Activated naive CD8-positive, alpha-beta T cell treated with anti-CD3 and anti-CD28 coated beads, Interleukin-2, amount 50 U/mL, for 24 hours (primary cell): ENCODE data around the gene SET.

Source experiments
- ATAC-seq: fragments of 150-1000 bp; cut with Tn5 transposase; one replicate; pipeline ENCODE4 v1.10.0; 2021
- DNase-seq: peaks from one replicate; pipeline ENCODE4 v3.0.0; 2021
- H3K27ac Mint-ChIP-seq: one replicate; pipeline ENCODE4 v1.8.0; 2021; ENCODE audit warnings: mild to moderate bottlenecking, mixed read lengths
- H3K27me3 Mint-ChIP-seq: one replicate; pipeline ENCODE4 v1.8.0; 2021; ENCODE audit warnings: mixed read lengths
- H3K36me3 Mint-ChIP-seq: one replicate; pipeline ENCODE4 v1.8.0; 2021; ENCODE audit warnings: low read depth, mixed read lengths
- H3K4me1 Mint-ChIP-seq: one replicate; pipeline ENCODE4 v1.8.0; 2021; ENCODE audit warnings: mixed read lengths
- H3K4me3 Mint-ChIP-seq: one replicate; pipeline ENCODE4 v1.8.0; 2021; ENCODE audit warnings: mild to moderate bottlenecking, moderate library complexity, mixed read lengths
- H3K9me3 Mint-ChIP-seq: one replicate; pipeline ENCODE4 v1.8.0; 2021; ENCODE audit warnings: mixed read lengths

Gene SET

GRCh38 chr9:128724744-128725211, 35.8 kb downstream of the SET start:
- no peaks in the 10 kb centered on the region for H3K9me3 Mint-ChIP-seq
- peaks cover 44% of the 10 kb centered on the region for H3K4me1 Mint-ChIP-seq
- H3K27ac Mint-ChIP-seq, result peak overlapping the region; percentile 90
- peak; percentile 55 for DNase-seq
- H3K36me3 Mint-ChIP-seq, result no peaks in the 10 kb centered on the region
- ATAC-seq, result peak; percentile 17
- H3K27me3 Mint-ChIP-seq, result no peaks in the 10 kb centered on the region
- peak overlapping the region; percentile 90 for H3K4me3 Mint-ChIP-seq

- H3K9me3 Mint-ChIP-seq, result no peaks in the 10 kb centered on the region
- peaks cover 39% of the 10 kb centered on the region for H3K4me1 Mint-ChIP-seq
- no peak for DNase-seq
- H3K27me3 Mint-ChIP-seq, result no peaks in the 10 kb centered on the region
- no peak overlapping the region for H3K27ac Mint-ChIP-seq
- H3K4me3 Mint-ChIP-seq, result no peak overlapping the region
- no peaks in the 10 kb centered on the region for H3K36me3 Mint-ChIP-seq
- ATAC-seq, result no peak
Measured at GRCh38 chr9:128727640-128728248, 38.7 kb downstream of the SET start.

GRCh38 chr9:128728298-128728697, 39.3 kb downstream of the SET start:
- no peak for DNase-seq

GRCh38 chr9:128729302-128729701, 40.3 kb downstream of the SET start:
- no peaks in the 10 kb centered on the region for H3K9me3 Mint-ChIP-seq
- no peak for ATAC-seq
- H3K36me3 Mint-ChIP-seq, result no peaks in the 10 kb centered on the region
- no peak for DNase-seq
- peaks cover 36% of the 10 kb centered on the region for H3K4me1 Mint-ChIP-seq
- H3K4me3 Mint-ChIP-seq, result no peak overlapping the region
- H3K27me3 Mint-ChIP-seq, result no peaks in the 10 kb centered on the region
- H3K27ac Mint-ChIP-seq, result no peak overlapping the region

More at GRCh38 chr9:128728298-128728697, 39.3 kb downstream of the SET start:
- Mint-ChIP-seq H3K9me3 (no peaks in the 10 kb centered on the region), H3K4me1 (peaks cover 38% of the 10 kb centered on the region), H3K27ac (no peak overlapping the region), H3K36me3 (no peaks in the 10 kb centered on the region), H3K27me3 (no peaks in the 10 kb centered on the region), H3K4me3 (no peak overlapping the region)
- no peak for ATAC-seq

- Mint-ChIP-seq H3K36me3 (no peaks in the 10 kb centered on the region), H3K9me3 (no peaks in the 10 kb centered on the region), H3K27ac (no peak overlapping the region), H3K4me1 (peaks cover 29% of the 10 kb centered on the region), H3K4me3 (no peak overlapping the region), H3K27me3 (no peaks in the 10 kb centered on the region)
- no peak for DNase-seq
- no peak for ATAC-seq
Measured at GRCh38 chr9:128729766-128730517, 40.9 kb downstream of the SET start.

GRCh38 chr9:128731093-128731492, 42.1 kb downstream of the SET start:
- Mint-ChIP-seq H3K9me3 (no peaks in the 10 kb centered on the region), H3K36me3 (peaks cover 2% of the 10 kb centered on the region), H3K27me3 (no peaks in the 10 kb centered on the region), H3K4me1 (peaks cover 20% of the 10 kb centered on the region), H3K4me3 (no peak overlapping the region), H3K27ac (no peak overlapping the region)
- ATAC-seq (no peak), DNase-seq (no peak)

GRCh38 chr9:128731691-128732090, 42.7 kb downstream of the SET start:
- DNase-seq (no peak), ATAC-seq (no peak)
- peaks cover 2% of the 10 kb centered on the region for H3K36me3 Mint-ChIP-seq
- H3K27me3 Mint-ChIP-seq, result no peaks in the 10 kb centered on the region
- H3K27ac Mint-ChIP-seq, result no peak overlapping the region
- no peak overlapping the region for H3K4me3 Mint-ChIP-seq
- no peaks in the 10 kb centered on the region for H3K9me3 Mint-ChIP-seq
- peaks cover 18% of the 10 kb centered on the region for H3K4me1 Mint-ChIP-seq

- H3K27me3 Mint-ChIP-seq, result no peaks in the 10 kb centered on the region
- peaks cover 6% of the 10 kb centered on the region for H3K36me3 Mint-ChIP-seq
- DNase-seq (no peak), ATAC-seq (no peak)
- no peaks in the 10 kb centered on the region for H3K9me3 Mint-ChIP-seq
- H3K4me1 Mint-ChIP-seq, result peaks cover 10% of the 10 kb centered on the region
- H3K4me3 Mint-ChIP-seq, result no peak overlapping the region
- peak overlapping the region; percentile 46 for H3K27ac Mint-ChIP-seq
Measured at GRCh38 chr9:128732576-128732975, 43.6 kb downstream of the SET start.

- Mint-ChIP-seq H3K4me3 (no peak overlapping the region), H3K9me3 (no peaks in the 10 kb centered on the region), H3K36me3 (peaks cover 6% of the 10 kb centered on the region), H3K27ac (peak overlapping the region; percentile 44), H3K4me1 (peaks cover 5% of the 10 kb centered on the region), H3K27me3 (no peaks in the 10 kb centered on the region)
- peak; percentile 31 for ATAC-seq
- DNase-seq, result peak; percentile 23
Measured at GRCh38 chr9:128733256-128733655, 44.2 kb downstream of the SET start.

- H3K4me1 Mint-ChIP-seq, result peaks cover 5% of the 10 kb centered on the region
- H3K4me3 Mint-ChIP-seq, result no peak overlapping the region
- no peaks in the 10 kb centered on the region for H3K9me3 Mint-ChIP-seq
- ATAC-seq (no peak), DNase-seq (no peak)
- no peak overlapping the region for H3K27ac Mint-ChIP-seq
- no peaks in the 10 kb centered on the region for H3K27me3 Mint-ChIP-seq
- peaks cover 6% of the 10 kb centered on the region for H3K36me3 Mint-ChIP-seq
Measured at GRCh38 chr9:128735373-128735772, 46.4 kb downstream of the SET start.

GRCh38 chr9:128742401-128742800, 53.4 kb downstream of the SET start:
- no peaks in the 10 kb centered on the region for H3K9me3 Mint-ChIP-seq
- H3K4me3 Mint-ChIP-seq, result no peak overlapping the region
- no peak for ATAC-seq
- DNase-seq, result no peak
- peaks cover under 1% of the 10 kb centered on the region for H3K36me3 Mint-ChIP-seq
- no peaks in the 10 kb centered on the region for H3K27me3 Mint-ChIP-seq
- H3K4me1 Mint-ChIP-seq, result no peaks in the 10 kb centered on the region
- H3K27ac Mint-ChIP-seq, result no peak overlapping the region

GRCh38 chr9:128743421-128743820, 54.4 kb downstream of the SET start:
- H3K36me3 Mint-ChIP-seq, result no peaks in the 10 kb centered on the region
- H3K4me3 Mint-ChIP-seq, result no peak overlapping the region
- no peak for DNase-seq
- H3K4me1 Mint-ChIP-seq, result no peaks in the 10 kb centered on the region
- H3K27ac Mint-ChIP-seq, result no peak overlapping the region
- H3K27me3 Mint-ChIP-seq, result no peaks in the 10 kb centered on the region
- no peaks in the 10 kb centered on the region for H3K9me3 Mint-ChIP-seq
- ATAC-seq, result no peak
